ENCODE measurements around the gene PRDX5.

PRDX5 gene

GRCh38 chr11:64324692-64325469 lies 7.0 kb downstream of the PRDX5 start:
- no peak for DNase-seq (ENCODE audit: low read depth)

DNA sequence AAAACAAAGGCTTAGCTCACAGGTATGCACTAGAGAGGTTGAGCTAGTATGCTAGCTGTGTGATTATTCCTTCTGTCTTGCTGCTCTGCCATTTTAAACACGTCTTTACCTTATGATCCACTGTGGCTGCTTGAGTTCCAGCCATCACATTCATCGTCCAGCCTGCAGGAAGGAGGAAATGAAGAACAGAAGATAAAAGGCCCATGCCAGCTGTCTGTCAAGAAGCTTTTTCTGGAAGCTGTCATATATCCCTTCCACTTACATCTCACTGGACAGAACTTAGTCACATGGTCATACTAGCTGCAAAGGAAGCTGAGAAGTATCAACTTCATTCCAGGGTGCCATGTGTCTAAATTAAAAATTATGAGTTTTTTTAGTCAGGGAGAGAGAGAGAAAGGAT lies 9.5 kb downstream of the PRDX5 start:
- DNase-seq (ENCODE audit: low read depth): no peak

DNA sequence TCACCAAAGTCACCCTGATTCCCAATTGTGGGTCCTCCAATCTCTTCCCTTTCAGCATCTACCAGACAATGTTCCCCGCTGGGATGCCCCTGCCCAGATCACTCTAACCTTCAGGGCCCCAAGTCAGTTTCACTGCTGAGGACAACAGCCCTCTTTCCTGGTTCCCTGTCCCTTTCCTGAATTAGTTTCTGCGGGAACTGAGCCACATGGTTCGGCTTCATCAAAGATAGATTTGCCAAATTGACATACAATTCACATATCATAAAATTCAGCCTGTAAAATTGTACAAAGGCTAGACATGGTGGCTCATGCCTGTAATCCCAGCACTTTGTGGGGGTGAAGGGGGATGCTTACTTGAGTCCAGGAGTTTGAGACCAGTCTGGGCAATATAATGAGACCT lies 10.1 kb downstream of the PRDX5 start:
- no peak for DNase-seq (ENCODE audit: low read depth)

- no peak for DNase-seq (ENCODE audit: low read depth)
Observed at GRCh38 chr11:64330888-64331287, 13.0 kb downstream of the PRDX5 start.

GRCh38 chr11:64331569-64332371 lies 13.8 kb downstream of the PRDX5 start:
- peak; percentile 55 for DNase-seq (ENCODE audit: low read depth)

GRCh38 chr11:64333556-64333955 lies 15.6 kb downstream of the PRDX5 start:
- DNase-seq (ENCODE audit: low read depth): no peak

DNA sequence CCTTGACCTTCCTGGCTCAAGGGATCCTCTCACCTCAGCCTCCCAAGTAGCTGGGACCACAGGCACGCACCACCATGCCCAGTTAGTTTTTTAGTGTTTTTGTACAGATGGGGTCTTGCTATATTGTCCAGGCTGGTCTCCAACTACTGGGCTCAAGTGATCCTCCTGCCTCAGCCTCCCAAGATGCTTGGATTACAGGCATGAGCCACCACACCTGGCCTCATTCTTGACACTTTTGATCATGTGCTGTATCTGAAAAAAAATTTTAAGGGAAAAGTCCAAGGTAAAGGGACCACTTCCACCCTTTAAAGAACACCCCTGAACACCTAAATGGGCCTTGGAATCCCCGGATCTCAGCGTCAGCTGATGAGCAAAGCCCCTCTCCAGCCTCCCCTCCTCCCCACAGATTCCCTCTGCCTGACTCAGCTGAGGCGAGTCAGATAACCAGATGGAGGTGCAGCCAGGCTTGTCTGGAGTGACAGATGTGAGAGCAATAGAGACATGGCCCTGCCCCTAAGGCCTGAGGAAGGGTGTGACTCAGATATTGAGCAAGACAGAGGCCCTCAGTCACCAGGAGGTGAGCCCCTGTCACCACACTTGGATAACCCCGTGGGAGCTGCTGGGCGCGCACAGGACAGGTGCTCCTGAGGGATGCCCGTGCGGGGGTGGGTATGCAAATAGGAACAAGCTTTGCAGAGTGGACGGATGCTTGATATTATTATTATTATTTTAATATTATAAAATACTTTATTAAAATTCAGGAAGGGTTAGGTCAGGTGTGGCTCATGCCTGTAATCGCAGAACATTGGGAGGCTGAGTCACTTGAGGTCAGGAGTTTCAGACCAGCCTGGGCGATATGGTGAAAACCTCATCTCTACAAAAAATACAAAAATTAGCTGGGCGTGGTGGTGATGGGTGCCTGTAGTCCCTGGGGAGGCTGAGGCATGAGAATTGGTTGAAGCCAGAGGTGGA lies 17.1 kb downstream of the PRDX5 start:
- no peak for DNase-seq (ENCODE audit: low read depth)

DNA sequence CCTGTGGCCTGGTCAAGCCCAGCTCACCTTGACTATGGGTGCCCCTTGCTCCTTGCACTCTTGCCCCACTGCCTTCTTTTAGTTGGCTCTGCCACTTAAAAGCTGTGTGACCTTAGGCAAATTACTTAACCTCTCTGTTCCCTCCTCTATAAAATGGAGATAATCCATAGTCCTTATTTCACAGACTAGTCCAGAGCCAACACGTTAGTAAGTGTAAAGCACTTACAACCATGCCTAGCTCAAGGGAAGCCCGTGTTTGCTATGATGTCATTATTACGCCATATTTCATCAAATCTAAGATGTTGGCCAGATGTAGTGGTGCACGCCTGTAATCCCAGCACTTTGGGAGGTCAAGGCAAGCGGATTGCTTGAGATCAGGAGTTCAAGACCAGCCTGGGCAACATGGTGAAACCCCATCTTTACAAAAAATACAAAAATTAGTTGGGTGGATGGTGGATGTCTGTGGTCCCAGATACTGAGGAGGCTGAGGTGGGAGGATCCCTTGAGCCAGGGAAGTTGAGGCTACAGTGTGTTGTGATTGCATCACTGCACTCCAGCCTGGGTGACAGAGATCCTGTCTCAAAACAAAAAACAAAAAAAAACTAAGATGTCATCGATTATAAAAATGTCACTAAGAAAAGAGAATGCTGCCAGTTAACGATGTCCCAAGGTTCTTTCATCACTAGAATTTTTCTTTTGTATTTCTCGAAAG lies 19.8 kb downstream of the PRDX5 start:
- DNase-seq (ENCODE audit: low read depth): no peak

- DNase-seq (ENCODE audit: low read depth): no peak
Observed at GRCh38 chr11:64338716-64339115, 20.8 kb downstream of the PRDX5 start.

DNA sequence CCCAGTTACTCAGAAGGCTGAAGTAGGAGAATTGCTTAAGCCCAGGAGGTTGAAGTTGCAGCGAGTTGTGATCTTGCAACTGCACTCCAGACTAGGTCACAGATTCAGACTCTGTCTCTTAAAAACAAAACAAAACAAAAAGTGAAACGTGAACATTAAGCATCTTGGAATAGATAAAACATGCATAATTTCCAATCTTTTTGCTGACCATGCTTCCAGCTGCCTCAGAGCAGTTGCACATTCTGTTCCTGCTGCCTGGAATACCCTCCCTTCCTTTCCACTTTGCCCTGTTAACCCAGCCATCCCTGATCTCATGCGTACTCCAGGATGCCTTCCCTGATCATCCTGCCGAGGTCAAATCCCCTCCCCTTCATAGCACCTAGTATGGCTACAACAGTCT lies 21.4 kb downstream of the PRDX5 start:
- no peak for DNase-seq (ENCODE audit: low read depth)

DNA sequence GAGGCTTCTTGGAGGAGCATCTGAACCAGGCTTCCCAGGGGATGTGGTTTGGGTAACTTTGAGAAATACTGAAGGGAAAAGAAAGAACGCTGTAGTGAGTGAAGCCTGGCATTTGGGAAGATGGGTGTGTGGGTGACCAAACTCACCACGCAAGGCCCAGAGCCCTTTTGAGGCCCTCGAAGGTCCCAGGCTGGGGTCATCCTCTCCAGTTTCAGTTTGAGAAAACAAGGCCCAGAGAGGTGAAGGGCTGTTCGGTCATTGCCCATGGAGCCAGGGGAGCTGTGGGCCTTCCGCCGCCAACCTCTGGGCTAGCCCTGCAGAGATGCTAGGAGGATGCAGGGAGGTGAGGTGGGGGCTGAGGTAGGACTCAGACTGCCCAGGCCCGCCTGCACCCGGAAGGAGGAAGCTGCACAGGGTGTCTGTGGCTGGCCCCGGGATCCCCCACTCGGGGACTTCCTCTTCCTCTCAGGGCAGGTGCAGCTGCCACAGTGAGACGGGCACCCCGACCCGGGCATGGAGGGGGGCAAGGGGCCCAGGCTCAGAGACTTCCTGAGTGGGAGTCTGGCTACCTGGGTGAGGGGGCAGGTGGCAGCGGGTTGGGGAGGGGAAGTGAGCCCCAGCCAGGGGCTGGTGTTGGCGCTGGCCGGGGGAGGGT lies 22.0 kb downstream of the PRDX5 start, which contains the start of gene CCDC88B:
CCDC88B (plus strand) TSS at position 451 of the 655 bp plus-strand sequence; CDS start at position 514, 63 bp downstream.
- peak; percentile 72 for DNase-seq (ENCODE audit: low read depth)

DNA sequence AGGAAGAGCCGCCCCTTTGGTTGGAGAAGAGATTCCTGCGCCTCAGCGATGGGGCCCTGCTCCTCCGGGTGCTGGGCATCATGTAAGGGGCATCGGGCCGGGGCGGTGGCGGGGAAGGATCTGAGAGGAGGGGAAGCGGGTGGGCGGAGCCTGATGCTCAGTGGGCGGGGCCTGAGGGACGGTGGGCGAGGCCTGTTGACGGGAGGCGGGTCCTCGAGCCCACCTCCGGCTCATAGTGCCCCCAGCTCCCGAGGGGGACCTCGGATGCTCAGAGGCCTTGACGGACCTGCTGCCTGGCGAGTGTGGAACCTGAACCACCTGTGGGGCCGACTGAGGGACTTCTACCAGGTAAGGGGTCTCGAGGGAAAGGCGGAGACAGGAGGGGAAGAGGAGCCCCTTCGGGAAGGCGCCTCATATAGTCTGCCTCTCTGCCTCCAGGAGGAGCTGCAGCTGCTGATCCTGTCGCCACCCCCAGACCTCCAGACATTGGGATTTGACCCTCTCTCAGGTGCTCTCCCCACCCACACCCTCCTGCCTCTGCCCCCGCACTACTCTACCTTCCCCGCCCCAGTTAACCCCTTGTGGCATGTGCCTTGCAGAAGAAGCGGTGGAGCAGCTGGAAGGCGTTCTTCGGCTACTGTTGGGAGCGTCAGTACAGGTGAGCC lies 22.9 kb downstream of the PRDX5 start:
- peak; percentile 65 for DNase-seq (ENCODE audit: low read depth)

- no peak for DNase-seq (ENCODE audit: low read depth)
Observed at GRCh38 chr11:64341429-64341828, 23.5 kb downstream of the PRDX5 start.

- peak; percentile 75 for DNase-seq (ENCODE audit: low read depth)
Observed at GRCh38 chr11:64341851-64342791, 24.2 kb downstream of the PRDX5 start.

GRCh38 chr11:64342869-64343745 lies 25.2 kb downstream of the PRDX5 start:
- DNase-seq (ENCODE audit: low read depth): no peak

DNA sequence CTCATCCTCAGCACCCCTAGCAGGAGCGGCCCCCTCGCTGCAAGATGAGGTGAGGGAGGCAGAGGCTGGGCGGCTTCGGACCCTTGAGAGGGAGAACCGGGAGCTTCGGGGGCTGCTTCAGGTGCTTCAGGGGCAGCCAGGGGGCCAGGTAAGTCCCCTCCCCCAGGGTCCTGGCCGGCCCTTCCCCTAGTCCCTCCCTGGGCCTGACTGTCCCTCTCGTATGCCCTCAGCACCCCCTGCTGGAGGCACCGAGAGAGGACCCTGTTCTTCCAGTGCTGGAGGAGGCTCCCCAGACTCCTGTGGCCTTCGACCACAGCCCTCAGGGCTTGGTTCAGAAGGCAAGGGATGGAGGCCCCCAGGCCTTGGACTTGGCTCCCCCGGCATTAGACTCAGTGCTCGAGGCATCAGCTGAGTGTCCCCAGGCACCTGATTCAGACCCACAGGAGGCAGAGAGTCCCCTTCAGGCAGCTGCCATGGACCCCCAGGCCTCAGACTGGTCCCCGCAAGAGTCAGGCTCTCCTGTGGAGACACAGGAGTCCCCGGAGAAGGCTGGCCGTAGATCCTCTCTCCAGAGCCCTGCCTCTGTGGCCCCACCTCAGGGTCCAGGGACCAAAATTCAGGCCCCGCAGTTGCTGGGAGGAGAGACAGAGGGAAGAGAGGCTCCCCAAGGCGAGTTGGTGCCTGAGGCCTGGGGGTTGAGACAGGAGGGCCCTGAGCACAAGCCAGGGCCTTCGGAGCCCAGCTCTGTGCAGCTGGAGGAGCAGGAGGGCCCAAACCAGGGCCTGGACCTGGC lies 26.0 kb downstream of the PRDX5 start:
- no peak for DNase-seq (ENCODE audit: low read depth)

- no peak for DNase-seq (ENCODE audit: low read depth)
Observed at GRCh38 chr11:64344787-64345186, 26.9 kb downstream of the PRDX5 start.

Data from stimulated activated CD8-positive, alpha-beta memory T cell treated with anti-CD3 and anti-CD28 coated beads, Interleukin-12 subunit alpha, Interleukin-12 subunit beta, amount 100 ng/mL, for 4 hours (primary cell).